Measurements from ENCODE around the gene PRDM11. TPM values are rescaled to one million over a fixed set of nuclear protein-coding genes. Genes with fewer than 3 reads are reported as not detected.
A peak's percentile ranks its signal among the peaks of the same experiment; 100 is the strongest.

The PRDM11 gene
- total RNA-seq, 1 donor = 6.5 TPM

DNA sequence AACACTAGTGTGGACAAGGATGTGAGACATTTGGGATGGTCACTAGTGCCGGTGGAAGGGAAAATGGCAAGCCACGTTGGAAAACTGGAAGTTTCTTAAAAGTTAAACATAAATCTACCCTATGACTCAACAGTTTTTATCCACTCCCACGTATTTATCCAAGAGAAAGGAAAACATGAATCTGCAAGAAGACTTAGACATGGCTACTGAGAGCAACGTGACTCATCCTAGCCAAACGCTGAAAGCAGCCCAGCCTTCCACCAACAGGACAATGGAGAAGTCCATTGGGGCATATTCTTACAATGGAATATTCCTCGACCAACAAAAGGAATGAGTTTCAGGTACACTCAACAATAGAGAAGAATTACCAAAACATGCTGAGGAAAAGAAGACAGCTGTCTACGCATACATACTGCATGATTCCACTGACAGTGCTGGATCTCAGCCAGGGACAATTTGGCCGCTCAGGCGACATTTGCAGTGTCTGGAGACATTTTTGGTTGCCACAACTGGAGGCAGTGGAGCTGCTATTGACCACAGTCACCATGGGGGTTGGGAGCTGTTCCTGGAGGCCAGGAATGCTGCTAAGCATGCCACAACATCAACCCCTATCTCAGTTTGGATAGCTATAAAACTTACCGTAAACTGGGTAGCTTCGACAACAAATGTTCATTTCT, 118.5 kb downstream of the PRDM11 start:
- TF ChIP-seq, protein P1, sequence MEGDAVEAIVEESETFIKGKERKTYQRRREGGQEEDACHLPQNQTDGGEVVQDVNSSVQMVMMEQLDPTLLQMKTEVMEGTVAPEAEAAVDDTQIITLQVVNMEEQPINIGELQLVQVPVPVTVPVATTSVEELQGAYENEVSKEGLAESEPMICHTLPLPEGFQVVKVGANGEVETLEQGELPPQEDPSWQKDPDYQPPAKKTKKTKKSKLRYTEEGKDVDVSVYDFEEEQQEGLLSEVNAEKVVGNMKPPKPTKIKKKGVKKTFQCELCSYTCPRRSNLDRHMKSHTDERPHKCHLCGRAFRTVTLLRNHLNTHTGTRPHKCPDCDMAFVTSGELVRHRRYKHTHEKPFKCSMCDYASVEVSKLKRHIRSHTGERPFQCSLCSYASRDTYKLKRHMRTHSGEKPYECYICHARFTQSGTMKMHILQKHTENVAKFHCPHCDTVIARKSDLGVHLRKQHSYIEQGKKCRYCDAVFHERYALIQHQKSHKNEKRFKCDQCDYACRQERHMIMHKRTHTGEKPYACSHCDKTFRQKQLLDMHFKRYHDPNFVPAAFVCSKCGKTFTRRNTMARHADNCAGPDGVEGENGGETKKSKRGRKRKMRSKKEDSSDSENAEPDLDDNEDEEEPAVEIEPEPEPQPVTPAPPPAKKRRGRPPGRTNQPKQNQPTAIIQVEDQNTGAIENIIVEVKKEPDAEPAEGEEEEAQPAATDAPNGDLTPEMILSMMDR (IDR thresholded peaks at IDR 0.05; ENCODE audit: insufficient read depth, low read depth, low read length) = no peak
- no peak overlapping the region for H3K4me3 ChIP-seq (ENCODE audit: low read depth, low read length)
- DNase-seq (ENCODE audit: low read depth) = peak; percentile 56

DNA sequence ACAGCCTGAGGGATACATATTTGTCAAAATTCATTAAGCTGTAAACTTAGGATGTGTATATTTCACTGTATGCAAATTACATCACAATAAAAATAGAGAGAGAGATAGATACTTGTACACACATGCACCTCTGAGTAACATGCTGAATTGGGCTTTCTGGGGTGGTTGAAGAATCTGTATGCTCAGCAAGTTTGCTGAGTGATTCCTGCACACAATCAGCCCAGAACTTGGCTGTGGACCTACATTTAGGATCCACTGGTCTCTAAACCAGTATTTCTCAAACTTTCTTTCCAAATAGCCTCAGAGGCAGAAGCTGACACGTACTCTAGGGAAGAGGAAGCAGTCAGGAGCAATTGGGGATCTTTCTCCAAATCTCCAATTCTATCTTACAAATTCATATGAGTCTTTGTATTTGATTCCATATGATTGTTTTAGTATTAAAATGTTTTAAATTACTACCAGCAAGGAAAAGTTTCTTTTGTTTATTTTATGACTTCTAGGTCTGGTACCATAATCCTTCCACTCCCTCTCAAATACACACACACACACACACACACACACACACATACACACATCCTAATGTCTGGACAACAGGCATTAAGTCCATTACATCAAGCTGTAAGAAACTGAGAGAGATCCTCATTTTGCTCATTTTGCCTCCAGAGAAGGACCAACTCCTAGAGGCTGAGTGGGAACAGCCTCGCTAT, 119.7 kb downstream of the PRDM11 start:
- no peak overlapping the region for H3K4me3 ChIP-seq (ENCODE audit: low read depth, low read length)
- no peak for DNase-seq (ENCODE audit: low read depth)
- TF ChIP-seq, protein P1 (IDR thresholded peaks at IDR 0.05; ENCODE audit: insufficient read depth, low read depth, low read length) = no peak

DNA sequence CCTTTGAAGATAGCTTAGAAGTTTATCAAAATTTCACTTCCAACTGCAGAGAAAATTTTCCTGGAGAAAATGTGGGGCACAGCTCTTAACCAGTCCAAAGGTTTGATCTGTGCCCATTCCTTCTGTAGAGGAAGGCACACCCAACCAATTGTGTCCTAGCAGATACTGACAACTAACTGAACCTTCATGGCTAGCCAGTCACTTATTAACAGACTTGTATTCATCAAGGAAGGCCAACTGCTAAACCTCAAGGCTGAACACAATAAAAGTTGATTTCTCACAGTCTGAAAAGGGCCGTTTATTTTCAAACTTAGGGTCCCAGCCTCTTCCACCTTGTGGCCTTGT, 120.2 kb downstream of the PRDM11 start:
- H3K4me3 ChIP-seq (ENCODE audit: low read depth, low read length) = no peak overlapping the region
- TF ChIP-seq, protein P1 (IDR thresholded peaks at IDR 0.05; ENCODE audit: insufficient read depth, low read depth, low read length) = no peak
- no peak for DNase-seq (ENCODE audit: low read depth)

DNA sequence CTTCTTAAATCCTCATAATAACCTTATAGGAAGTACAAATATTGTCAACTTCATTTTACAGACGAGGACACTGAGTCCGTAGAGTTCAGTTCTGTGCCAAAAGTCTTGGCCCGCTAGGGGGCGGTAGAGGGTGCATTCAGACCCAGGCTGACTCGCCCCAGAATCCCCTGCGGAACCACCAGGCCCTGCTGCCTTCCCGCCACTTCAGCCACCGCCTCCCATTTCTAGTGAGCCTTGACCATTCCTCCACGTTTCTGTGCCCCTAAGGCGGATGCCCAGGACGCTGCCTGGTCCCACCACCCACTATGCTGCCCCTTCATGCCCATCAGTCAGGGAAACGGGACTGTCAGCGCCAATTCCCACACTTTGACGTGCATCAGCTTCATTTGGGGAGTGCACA, 120.6 kb downstream of the PRDM11 start:
- H3K4me3 ChIP-seq (ENCODE audit: low read depth, low read length) = no peak overlapping the region
- TF ChIP-seq, protein P1 (IDR thresholded peaks at IDR 0.05; ENCODE audit: insufficient read depth, low read depth, low read length) = peak; percentile 34
- no peak for DNase-seq (ENCODE audit: low read depth)

DNA sequence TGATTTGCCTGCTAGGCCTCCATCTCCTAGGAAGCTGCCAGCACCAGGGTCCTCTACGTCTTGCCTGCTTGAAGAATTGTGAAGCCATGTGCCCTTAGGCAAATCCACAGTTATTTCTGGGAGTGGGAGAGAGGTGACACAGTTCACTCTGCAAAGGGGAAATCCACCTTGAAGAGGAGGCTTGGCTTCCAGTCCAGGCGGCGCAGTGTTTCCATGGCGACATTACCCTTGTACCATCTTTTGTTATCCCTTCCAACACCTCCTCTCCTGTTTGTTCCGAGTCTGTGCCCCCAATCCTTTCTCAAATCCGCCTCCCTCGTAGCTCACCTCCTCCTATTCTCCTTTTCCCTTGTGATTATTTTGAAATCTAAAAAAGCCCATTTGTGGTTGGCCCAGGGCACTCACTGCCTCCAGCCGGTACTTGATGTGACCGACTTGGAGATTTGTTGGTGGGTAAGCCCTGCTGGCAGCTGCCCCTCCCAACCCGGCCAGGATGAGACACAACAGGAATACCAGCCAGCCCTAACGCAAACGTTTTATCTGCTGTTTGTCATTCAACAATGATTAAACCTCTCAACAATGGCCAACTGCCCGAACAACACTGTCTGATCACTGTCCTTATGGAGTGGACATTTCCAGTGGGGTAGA, 121.3 kb downstream of the PRDM11 start:
- no peak for DNase-seq (ENCODE audit: low read depth)
- H3K4me3 ChIP-seq (ENCODE audit: low read depth, low read length) = no peak overlapping the region
- TF ChIP-seq, protein P1 (IDR thresholded peaks at IDR 0.05; ENCODE audit: insufficient read depth, low read depth, low read length) = no peak

DNA sequence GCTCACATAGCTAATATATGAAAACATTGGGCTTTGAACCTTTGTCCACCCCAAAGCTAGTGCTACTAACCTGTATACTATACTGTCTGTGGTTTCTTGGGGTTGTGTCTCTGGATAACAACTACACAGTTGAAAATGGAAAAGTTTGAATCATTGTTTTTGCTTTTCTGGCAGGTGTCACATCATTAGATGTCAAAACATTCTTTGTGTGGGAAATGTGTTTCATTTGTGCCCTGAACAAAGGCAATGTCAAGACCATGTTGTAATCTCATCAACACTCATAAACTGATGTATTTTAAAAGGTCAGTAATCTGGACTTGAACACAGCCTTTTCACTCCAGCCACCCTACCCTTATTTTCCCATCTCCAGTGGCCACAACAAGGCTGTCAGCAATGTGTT, 123.2 kb downstream of the PRDM11 start:
- TF ChIP-seq, protein P1 (IDR thresholded peaks at IDR 0.05; ENCODE audit: insufficient read depth, low read depth, low read length) = no peak
- H3K4me3 ChIP-seq (ENCODE audit: low read depth, low read length) = no peak overlapping the region
- no peak for DNase-seq (ENCODE audit: low read depth)
